Neural cell (in vitro differentiated cells): Measurements from ENCODE around the gene ADGRB3. TPM values are rescaled to one million over a fixed set of nuclear protein-coding genes. Genes with fewer than 3 reads are reported as not detected.

Experiments used
- H2AFZ ChIP-seq: fragments of 200-600, 300-800 bp; sonication (generic), shearing (Covaris generic); 2 replicates; pipeline ENCODE4 v1.6.0; 2014; ENCODE audit warnings: low read depth, mild to moderate bottlenecking, antibody characterized with exemption, low read length, moderate library complexity
- H3F3A ChIP-seq: fragments of 200-600 bp; shearing (Covaris generic); 2 replicates; pipeline ENCODE4 v1.6.1; 2016; ENCODE audit warnings: mild to moderate bottlenecking, moderate library complexity, mixed read lengths, antibody characterized with exemption, low read length; ENCODE audit not compliant: insufficient read depth, poor library complexity, severe bottlenecking
- H3K27ac ChIP-seq: fragments of 200-600, 300-800 bp; sonication (generic), shearing (Covaris generic); 2 replicates; pipeline ENCODE4 v1.5.1; 2014; ENCODE audit warnings: mild to moderate bottlenecking, low read length, moderate library complexity
- H3K27me3 ChIP-seq: fragments of 300-800, 200-600 bp; sonication (generic), shearing (Covaris generic); 2 replicates; pipeline ENCODE4 v1.6.0; 2014; ENCODE audit warnings: mild to moderate bottlenecking, low read depth, low read length, moderate library complexity; ENCODE audit not compliant: insufficient read depth
- H3K36me3 ChIP-seq: fragments of 300-800, 200-600 bp; sonication (generic), shearing (Covaris generic); 2 replicates; pipeline ENCODE4 v1.5.1; 2014; ENCODE audit warnings: mild to moderate bottlenecking, antibody characterized with exemption, low read length, moderate library complexity; ENCODE audit not compliant: insufficient read depth
- H3K4me2 ChIP-seq: fragments of 300-800, 200-600 bp; sonication (generic), shearing (Covaris generic); 2 replicates; pipeline ENCODE4 v1.6.0; 2014; ENCODE audit warnings: mild to moderate bottlenecking, low read length
- H3K4me3 ChIP-seq: fragments of 300-800, 200-600 bp; sonication (generic), shearing (Covaris generic); 2 replicates; pipeline ENCODE4 v1.5.1; 2014; ENCODE audit warnings: mild to moderate bottlenecking, low read length, moderate library complexity
- H3K79me2 ChIP-seq: fragments of 200-600 bp; shearing (Covaris generic); replicated peaks from 2 replicates; pipeline ENCODE4 v1.6.0; 2014; ENCODE audit warnings: mild to moderate bottlenecking, low read length, moderate library complexity; ENCODE audit not compliant: insufficient read depth
- H3K9ac ChIP-seq: fragments of 300-800, 200-600 bp; sonication (generic), shearing (Covaris generic); 2 replicates; pipeline ENCODE4 v1.6.1; 2016; ENCODE audit warnings: mild to moderate bottlenecking, low read length, mixed read lengths
- H3K9me2 ChIP-seq: fragments of 200-600 bp; shearing (Covaris generic); 2 replicates; pipeline ENCODE4 v1.6.1; 2016; ENCODE audit warnings: mild to moderate bottlenecking, low read length, mixed read lengths; ENCODE audit not compliant: insufficient read depth
- H3K9me3 ChIP-seq: fragments of 200-600, 300-800 bp; sonication (generic), shearing (Covaris generic); 2 replicates; pipeline ENCODE4 v1.6.1; 2016; ENCODE audit warnings: mild to moderate bottlenecking, mixed run types, low read length, moderate library complexity, mixed read lengths
- H4K20me1 ChIP-seq: fragments of 200-600 bp; shearing (Covaris generic); 2 replicates; pipeline ENCODE4 v1.6.1; 2016; ENCODE audit warnings: mild to moderate bottlenecking, mixed run types; ENCODE audit not compliant: insufficient read depth
- EP300 ChIP-seq: fragments of 450-650 bp; conservative IDR thresholded peaks from 2 replicates; pipeline ENCODE4 v1.6.1; 2014; ENCODE audit warnings: antibody characterized with exemption, mild to moderate bottlenecking, moderate library complexity; ENCODE audit not compliant: poor library complexity, severe bottlenecking
- EZH2 ChIP-seq: fragments of 200-600, 300-800 bp; shearing (Covaris generic), sonication (generic); IDR thresholded peaks from 2 replicates; pipeline ENCODE4 v1.6.1; 2014; ENCODE audit warnings: antibody characterized with exemption, low read length, borderline replicate concordance, mild to moderate bottlenecking; ENCODE audit not compliant: insufficient read depth, poor library complexity, severe bottlenecking
- MXI1 ChIP-seq: fragments of 450-650 bp; conservative IDR thresholded peaks from 2 replicates; pipeline ENCODE4 v1.6.1; 2014; ENCODE audit warnings: antibody characterized with exemption, mild to moderate bottlenecking; ENCODE audit not compliant: poor library complexity, severe bottlenecking
- POLR2AphosphoS5 ChIP-seq: IDR thresholded peaks from 2 replicates; pipeline ENCODE4 v1.6.1; 2012
- RAD21 ChIP-seq: fragments of 450-650 bp; conservative IDR thresholded peaks from 2 replicates; pipeline ENCODE4 v1.6.1; 2014; ENCODE audit warnings: antibody characterized with exemption, mild to moderate bottlenecking, moderate library complexity
- SMC3 ChIP-seq: fragments of 450-650 bp; conservative IDR thresholded peaks from 2 replicates; pipeline ENCODE4 v1.6.1; 2014; ENCODE audit warnings: antibody characterized with exemption, mild to moderate bottlenecking, moderate library complexity; ENCODE audit not compliant: poor library complexity
- TAF1 ChIP-seq: IDR thresholded peaks from 2 replicates; pipeline ENCODE4 v1.6.1; 2012; ENCODE audit warnings: low read depth
- polyA plus RNA-seq: library from polyadenylated mRNA; depleted of rRNA; stranded (reverse); fragments of >200 nt; gene quantifications from 2 replicates; pipeline ENCODE4 v1.2.3, GENCODE V29; 2014
- TF ChIP-seq, protein P1 (sequence below): IDR thresholded peaks from 2 replicates; pipeline ENCODE4 v1.6.1; 2012; ENCODE audit warnings: borderline replicate concordance
- TF ChIP-seq, protein P2 (sequence below): fragments of 450-650 bp; IDR thresholded peaks from 2 replicates; pipeline ENCODE4 v1.5.1; 2014; ENCODE audit warnings: antibody characterized with exemption, mild to moderate bottlenecking, moderate library complexity; ENCODE audit not compliant: poor library complexity, severe bottlenecking

The ADGRB3 gene
- polyA plus RNA-seq, 1 donor from 2014 or later, result 66.5 TPM

DNA sequence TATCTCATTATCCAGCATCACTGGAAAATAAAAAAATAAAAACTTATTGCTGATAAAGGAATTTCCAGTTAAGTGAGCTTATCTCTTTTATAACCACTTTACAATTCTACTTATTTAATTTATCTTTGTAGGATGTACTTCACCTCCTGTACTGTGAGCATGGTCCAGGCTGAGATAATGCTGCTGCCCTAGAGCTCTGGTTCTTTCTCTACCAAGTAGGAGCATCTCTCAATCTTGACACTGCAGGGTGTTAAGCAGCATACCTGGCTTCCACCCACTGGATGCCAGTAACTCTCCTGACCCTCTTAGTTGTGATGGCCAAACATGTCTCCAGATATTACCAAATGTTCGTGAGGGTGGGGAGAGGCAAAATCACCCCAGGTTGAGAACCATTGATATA, 454.5 kb downstream of the ADGRB3 start (continued):
- TF ChIP-seq, protein P1, sequence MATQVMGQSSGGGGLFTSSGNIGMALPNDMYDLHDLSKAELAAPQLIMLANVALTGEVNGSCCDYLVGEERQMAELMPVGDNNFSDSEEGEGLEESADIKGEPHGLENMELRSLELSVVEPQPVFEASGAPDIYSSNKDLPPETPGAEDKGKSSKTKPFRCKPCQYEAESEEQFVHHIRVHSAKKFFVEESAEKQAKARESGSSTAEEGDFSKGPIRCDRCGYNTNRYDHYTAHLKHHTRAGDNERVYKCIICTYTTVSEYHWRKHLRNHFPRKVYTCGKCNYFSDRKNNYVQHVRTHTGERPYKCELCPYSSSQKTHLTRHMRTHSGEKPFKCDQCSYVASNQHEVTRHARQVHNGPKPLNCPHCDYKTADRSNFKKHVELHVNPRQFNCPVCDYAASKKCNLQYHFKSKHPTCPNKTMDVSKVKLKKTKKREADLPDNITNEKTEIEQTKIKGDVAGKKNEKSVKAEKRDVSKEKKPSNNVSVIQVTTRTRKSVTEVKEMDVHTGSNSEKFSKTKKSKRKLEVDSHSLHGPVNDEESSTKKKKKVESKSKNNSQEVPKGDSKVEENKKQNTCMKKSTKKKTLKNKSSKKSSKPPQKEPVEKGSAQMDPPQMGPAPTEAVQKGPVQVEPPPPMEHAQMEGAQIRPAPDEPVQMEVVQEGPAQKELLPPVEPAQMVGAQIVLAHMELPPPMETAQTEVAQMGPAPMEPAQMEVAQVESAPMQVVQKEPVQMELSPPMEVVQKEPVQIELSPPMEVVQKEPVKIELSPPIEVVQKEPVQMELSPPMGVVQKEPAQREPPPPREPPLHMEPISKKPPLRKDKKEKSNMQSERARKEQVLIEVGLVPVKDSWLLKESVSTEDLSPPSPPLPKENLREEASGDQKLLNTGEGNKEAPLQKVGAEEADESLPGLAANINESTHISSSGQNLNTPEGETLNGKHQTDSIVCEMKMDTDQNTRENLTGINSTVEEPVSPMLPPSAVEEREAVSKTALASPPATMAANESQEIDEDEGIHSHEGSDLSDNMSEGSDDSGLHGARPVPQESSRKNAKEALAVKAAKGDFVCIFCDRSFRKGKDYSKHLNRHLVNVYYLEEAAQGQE, result no peak
- no peak for TF ChIP-seq TAF1

DNA sequence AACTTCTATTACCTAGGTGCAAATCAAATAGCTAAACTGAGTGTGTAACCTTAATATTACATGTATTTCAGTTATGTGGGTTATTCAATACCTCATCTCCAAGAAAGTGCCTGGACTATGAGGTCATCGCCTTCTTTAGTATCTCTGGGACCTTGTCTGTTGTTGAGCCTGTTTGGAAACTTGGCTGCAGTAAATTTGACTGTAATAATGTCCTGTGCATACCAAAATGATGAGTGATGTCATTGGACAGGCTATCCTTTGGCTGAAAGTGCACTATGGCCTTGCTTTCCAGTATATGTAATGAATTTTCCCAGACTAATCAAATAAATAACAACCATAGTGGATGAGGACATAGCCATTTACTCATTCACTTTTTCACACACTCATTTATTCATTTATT, 455.1 kb downstream of the ADGRB3 start:
- H3K79me2 ChIP-seq, result no peaks in the 10 kb centered on the region
- no peak overlapping the region for H3K4me2 ChIP-seq
- H4K20me1 ChIP-seq, result no peaks in the 10 kb centered on the region
- H3K9ac ChIP-seq, result no peak overlapping the region
- no peak overlapping the region for H3K4me3 ChIP-seq
- H2AFZ ChIP-seq, result no peak overlapping the region
- no peaks in the 10 kb centered on the region for H3K36me3 ChIP-seq
- H3K9me2 ChIP-seq, result no peaks in the 10 kb centered on the region
- TF ChIP-seq SMC3 (no peak), EZH2 (no peak), TAF1 (no peak), RAD21 (no peak), EP300 (no peak), MXI1 (no peak), POLR2AphosphoS5 (no peak)
- TF ChIP-seq, protein P2, sequence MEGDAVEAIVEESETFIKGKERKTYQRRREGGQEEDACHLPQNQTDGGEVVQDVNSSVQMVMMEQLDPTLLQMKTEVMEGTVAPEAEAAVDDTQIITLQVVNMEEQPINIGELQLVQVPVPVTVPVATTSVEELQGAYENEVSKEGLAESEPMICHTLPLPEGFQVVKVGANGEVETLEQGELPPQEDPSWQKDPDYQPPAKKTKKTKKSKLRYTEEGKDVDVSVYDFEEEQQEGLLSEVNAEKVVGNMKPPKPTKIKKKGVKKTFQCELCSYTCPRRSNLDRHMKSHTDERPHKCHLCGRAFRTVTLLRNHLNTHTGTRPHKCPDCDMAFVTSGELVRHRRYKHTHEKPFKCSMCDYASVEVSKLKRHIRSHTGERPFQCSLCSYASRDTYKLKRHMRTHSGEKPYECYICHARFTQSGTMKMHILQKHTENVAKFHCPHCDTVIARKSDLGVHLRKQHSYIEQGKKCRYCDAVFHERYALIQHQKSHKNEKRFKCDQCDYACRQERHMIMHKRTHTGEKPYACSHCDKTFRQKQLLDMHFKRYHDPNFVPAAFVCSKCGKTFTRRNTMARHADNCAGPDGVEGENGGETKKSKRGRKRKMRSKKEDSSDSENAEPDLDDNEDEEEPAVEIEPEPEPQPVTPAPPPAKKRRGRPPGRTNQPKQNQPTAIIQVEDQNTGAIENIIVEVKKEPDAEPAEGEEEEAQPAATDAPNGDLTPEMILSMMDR, result no peak
- TF ChIP-seq, protein P1, result no peak
- H3K27ac ChIP-seq, result no peak overlapping the region
- H3K27me3 ChIP-seq, result no peaks in the 10 kb centered on the region
- no peaks in the 10 kb centered on the region for H3K9me3 ChIP-seq
- no peaks in the 10 kb centered on the region for H3F3A ChIP-seq
